Sigmoid colon (tissue), 4 donors: Measurements from ENCODE around the gene S1PR3.

ENCODE experiments used
- POLR2A ChIP-seq, 2 donors: fragments of 450-650 bp; IDR thresholded peaks; one replicate each; pipeline ENCODE4 v1.6.1; 2016; ENCODE audit warnings: antibody characterized with exemption in 2 of 2, mild to moderate bottlenecking in 2 of 2, moderate library complexity in 2 of 2
- POLR2AphosphoS5 ChIP-seq, 4 donors: sonication (generic); formaldehyde crosslinking; IDR thresholded peaks; one replicate each; pipeline ENCODE4 v1.6.1; 2017; ENCODE audit warnings: antibody characterized with exemption in 4 of 4
- TF ChIP-seq, protein P1 (sequence below), 4 experiments: fragments of 450-650 bp in 3 of 4; fragments of 200-600 bp in 1 of 4; IDR thresholded peaks; one replicate each; pipeline ENCODE4 v1.5.1; 2016 to 2019; ENCODE audit warnings: antibody characterized with exemption in 4 of 4, mild to moderate bottlenecking in 3 of 4, moderate library complexity in 2 of 4

DNA sequence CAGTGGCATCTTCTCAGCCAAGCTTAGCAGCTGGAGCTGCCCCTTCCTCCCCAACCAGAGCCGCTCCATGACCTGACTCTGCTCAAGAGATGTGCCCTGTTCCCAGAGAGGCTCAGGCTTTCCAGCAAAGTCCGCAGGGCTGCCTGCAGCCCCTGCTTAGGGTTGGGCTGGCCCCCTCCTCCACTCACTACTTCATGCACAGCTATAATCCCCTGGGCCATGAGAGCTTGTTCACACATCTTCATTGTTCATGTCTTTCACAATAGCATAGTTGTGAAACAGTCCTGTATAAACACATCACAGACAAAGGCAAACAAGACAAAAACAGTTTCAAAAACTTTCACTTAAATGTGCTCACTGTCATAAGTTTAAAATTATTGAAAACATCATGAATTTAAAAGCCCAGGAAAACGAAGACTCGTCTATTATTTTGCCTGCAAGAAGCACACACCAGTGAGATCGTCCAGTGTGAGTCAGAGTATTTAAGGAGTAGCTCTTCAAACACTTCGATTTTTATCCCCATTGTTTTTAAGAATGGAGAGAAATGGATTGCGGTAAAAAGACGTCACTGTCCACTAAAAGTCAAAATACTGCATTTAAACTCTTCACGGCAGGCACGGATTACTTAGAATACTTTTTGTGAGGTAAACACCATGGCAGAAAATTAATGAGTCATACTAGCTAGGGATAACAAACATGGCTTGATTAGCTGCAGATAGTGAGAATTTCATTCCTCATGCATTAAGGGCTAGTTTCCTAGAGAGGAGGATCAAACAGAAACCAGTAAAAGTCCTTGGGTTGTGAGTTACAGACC is 40.7 kb upstream of the S1PR3 start:
- TF ChIP-seq, protein P1, sequence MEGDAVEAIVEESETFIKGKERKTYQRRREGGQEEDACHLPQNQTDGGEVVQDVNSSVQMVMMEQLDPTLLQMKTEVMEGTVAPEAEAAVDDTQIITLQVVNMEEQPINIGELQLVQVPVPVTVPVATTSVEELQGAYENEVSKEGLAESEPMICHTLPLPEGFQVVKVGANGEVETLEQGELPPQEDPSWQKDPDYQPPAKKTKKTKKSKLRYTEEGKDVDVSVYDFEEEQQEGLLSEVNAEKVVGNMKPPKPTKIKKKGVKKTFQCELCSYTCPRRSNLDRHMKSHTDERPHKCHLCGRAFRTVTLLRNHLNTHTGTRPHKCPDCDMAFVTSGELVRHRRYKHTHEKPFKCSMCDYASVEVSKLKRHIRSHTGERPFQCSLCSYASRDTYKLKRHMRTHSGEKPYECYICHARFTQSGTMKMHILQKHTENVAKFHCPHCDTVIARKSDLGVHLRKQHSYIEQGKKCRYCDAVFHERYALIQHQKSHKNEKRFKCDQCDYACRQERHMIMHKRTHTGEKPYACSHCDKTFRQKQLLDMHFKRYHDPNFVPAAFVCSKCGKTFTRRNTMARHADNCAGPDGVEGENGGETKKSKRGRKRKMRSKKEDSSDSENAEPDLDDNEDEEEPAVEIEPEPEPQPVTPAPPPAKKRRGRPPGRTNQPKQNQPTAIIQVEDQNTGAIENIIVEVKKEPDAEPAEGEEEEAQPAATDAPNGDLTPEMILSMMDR (IDR thresholded peaks at IDR 0.05) = no peak
- TF ChIP-seq POLR2A (IDR thresholded peaks at IDR 0.05) = no peak
- peak; percentile 22 to 37 (median 33) for TF ChIP-seq POLR2AphosphoS5 (IDR thresholded peaks at IDR 0.05)
